Lower leg skin (tissue), 3 donors: ENCODE data around the gene SMIM12.

Experiments used
- POLR2A ChIP-seq, 2 donors: fragments of 450-650 bp; IDR thresholded peaks; one replicate each; pipeline ENCODE4 v1.6.1; 2016 to 2017; ENCODE audit warnings: antibody characterized with exemption in 2 of 2, mild to moderate bottlenecking in 1 of 2, moderate library complexity in 1 of 2
- TF ChIP-seq, protein P1 (sequence below), 3 donors: fragments of 450-650 bp; IDR thresholded peaks; one replicate each; pipeline ENCODE4 v1.5.1; 2016; ENCODE audit warnings: antibody characterized with exemption in 3 of 3, mild to moderate bottlenecking in 3 of 3, moderate library complexity in 2 of 3

DNA sequence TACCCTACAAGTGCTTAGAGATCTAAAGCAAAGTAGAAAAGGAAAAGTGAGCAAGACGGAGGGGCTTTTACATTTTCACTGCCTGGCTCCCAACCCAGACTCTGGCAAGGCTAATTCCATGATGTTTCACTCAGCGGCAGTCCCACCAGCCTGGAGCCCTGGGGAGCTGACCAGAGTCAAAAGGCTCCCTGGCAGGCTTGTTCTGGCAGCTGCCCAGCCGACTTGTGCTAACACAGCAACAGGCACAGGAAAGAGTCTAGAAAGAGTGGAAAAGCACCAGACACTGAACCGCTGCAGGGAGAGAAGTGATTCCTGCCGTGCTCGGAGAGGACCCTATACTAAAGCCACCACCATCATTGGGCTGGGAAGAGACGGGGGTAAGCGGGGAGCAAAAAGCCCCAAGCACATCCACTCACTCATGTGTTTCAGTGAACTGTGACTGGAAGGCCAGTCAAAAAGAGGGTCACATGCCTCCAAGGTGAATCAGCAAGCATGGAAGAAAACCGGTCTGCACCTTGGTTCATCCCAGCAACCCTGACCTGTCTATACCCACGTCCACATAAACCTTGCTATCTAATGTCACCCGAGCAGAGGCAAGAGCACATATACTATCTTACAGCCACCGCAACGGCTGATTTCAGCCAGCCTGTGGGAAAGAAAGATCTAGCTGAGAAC, 8.0 kb downstream of the SMIM12 start:
- TF ChIP-seq, protein P1, sequence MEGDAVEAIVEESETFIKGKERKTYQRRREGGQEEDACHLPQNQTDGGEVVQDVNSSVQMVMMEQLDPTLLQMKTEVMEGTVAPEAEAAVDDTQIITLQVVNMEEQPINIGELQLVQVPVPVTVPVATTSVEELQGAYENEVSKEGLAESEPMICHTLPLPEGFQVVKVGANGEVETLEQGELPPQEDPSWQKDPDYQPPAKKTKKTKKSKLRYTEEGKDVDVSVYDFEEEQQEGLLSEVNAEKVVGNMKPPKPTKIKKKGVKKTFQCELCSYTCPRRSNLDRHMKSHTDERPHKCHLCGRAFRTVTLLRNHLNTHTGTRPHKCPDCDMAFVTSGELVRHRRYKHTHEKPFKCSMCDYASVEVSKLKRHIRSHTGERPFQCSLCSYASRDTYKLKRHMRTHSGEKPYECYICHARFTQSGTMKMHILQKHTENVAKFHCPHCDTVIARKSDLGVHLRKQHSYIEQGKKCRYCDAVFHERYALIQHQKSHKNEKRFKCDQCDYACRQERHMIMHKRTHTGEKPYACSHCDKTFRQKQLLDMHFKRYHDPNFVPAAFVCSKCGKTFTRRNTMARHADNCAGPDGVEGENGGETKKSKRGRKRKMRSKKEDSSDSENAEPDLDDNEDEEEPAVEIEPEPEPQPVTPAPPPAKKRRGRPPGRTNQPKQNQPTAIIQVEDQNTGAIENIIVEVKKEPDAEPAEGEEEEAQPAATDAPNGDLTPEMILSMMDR (IDR thresholded peaks at IDR 0.05): no peak
- no peak for TF ChIP-seq POLR2A (IDR thresholded peaks at IDR 0.05)
